Activated naive CD4-positive, alpha-beta T cell treated with anti-CD3 and anti-CD28 coated beads, Interleukin-2, amount 50 U/mL, for 72 hours (primary cell): Measurements from ENCODE around the gene CTSA. TPM values are rescaled to one million over a fixed set of nuclear protein-coding genes. Genes with fewer than 3 reads are reported as not detected.

Source experiments
- ATAC-seq, 2 donors: fragments of 150-1000 bp; cut with Tn5 transposase; 2 replicates each; pipeline ENCODE4 v1.10.0; 2021; ENCODE audit warnings: mild to moderate bottlenecking in 2 of 2, moderate library complexity in 2 of 2
- DNase-seq, 2 donors: peaks; one replicate each; pipeline ENCODE4 v3.0.0; 2021 to 2022; ENCODE audit warnings: low spot score in 2 of 2
- H3K27ac Mint-ChIP-seq, 2 donors: one replicate each; pipeline ENCODE4 v1.8.0; 2022; ENCODE audit warnings: mild to moderate bottlenecking in 2 of 2, mixed read lengths in 2 of 2
- H3K36me3 Mint-ChIP-seq, 2 donors: one replicate each; pipeline ENCODE4 v1.8.0; 2022; ENCODE audit warnings: mixed read lengths in 2 of 2
- H3K9me3 Mint-ChIP-seq, 2 donors: one replicate each; pipeline ENCODE4 v1.8.0; 2022; ENCODE audit warnings: mixed read lengths in 2 of 2
- total RNA-seq, 2 donors: library from RNA; stranded (reverse); gene quantifications; one replicate each; pipeline ENCODE4 v1.2.3, GENCODE V29; 2022

CTSA gene
- total RNA-seq, 2 donors from 2014 or later, result 55.6 to 98.5 TPM

DNA sequence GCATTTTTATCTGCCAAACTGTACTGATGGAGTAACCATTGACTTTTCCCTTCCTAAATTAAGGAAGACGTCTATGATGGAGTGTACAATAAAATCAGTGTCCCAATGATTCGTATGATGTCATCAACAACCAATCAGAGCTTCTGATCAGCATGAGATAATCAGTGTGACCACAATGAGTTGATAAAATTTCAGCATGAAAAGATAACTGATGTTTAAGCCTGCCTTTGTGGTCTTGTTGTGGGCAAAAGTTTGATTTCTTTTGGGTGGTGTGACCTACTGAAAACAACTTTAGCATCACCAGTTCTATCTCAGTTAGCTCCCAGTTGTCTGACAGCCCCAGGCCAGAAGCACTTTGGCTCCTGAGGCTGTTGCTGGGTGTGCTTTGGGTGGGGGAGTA lies 46.6 kb downstream of the CTSA start:
- peaks cover 5 to 24% of the 10 kb centered on the region in 2 donors for H3K36me3 Mint-ChIP-seq
- H3K27ac Mint-ChIP-seq, result peak overlapping the region; percentile 74 to 77
- ATAC-seq, result no peak
- no peak for DNase-seq
- H3K9me3 Mint-ChIP-seq, result no peaks in the 10 kb centered on the region

DNA sequence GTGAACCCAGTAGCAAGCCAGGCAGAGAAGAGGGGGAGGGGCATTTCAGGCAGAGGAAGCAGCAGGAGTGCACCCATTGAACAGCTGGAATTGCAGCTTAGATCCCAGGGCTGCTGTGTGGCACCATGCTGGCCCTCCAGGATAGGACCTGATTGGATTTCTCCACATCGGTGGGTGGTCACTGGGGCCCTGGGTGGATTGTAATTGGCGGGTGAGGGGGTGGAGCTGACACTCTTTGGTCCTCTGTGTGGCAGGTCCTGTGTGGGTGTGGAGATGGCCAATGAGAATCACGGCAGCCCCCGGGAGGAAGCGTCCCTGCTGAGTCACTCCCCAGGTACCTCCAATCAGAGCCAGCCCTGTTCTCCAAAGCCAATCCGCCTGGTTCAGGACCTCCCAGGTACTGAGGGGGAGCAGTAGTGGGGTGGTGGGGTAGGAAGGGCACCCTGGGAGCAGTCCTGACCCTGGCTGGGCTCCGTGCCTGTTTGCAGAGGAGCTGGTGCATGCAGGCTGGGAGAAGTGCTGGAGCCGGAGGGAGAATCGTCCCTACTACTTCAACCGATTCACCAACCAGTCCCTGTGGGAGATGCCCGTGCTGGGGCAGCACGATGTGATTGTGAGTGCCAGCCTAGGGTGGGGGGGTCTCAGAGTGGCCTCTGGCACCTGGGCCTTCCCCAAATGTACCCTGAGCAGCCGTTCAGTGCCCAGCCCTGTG lies 47.7 kb downstream of the CTSA start:
- H3K27ac Mint-ChIP-seq, result peak overlapping the region; percentile 74 to 94
- DNase-seq (no peak), ATAC-seq (no peak)
- H3K9me3 Mint-ChIP-seq, result no peaks in the 10 kb centered on the region
- H3K36me3 Mint-ChIP-seq, result peaks cover 5 to 31% of the 10 kb centered on the region in 2 donors

DNA sequence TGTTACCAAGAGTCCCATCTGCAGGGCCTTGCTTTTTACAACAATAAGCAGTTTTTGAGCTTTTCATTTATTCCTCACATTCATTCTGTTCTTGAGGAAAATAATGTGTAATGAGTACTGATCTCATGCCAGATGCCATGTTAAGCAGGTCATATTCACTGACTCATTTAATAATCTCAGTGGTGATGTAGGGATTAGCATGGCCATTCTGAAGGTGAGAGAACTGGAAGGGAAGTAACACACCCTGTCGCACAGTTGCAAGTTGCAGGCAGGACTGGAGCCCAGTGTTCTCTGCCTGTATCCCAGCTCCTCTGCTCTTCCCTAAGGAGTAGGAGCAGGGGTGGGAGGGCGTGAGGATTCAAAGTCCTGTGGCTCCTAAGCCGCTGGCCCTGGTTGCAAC lies 48.9 kb downstream of the CTSA start:
- peak overlapping the region in 1 of 2 donors; percentile 66 for H3K27ac Mint-ChIP-seq
- no peak for DNase-seq
- no peak for ATAC-seq
- H3K36me3 Mint-ChIP-seq, result peaks cover 5 to 31% of the 10 kb centered on the region in 2 donors
- H3K9me3 Mint-ChIP-seq, result no peaks in the 10 kb centered on the region

DNA sequence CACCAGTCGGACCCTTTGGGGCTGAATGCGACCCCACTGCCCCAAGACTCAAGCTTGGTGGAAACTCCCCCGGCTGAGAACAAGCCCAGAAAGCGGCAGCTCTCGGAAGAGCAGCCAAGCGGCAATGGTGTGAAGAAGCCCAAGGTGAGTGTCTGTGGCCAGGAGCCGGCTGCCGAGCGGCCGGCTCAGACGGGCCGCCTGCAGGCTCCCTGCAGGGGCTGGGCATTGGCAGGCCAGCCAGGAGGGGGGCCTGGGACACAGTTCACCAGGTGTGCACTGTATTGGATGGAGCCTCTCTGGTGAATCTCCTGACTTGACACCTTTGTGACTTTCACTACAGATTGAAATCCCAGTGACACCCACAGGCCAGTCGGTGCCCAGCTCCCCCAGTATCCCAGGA lies 49.3 kb downstream of the CTSA start:
- Mint-ChIP-seq H3K36me3 (peaks cover 5 to 31% of the 10 kb centered on the region in 2 donors), H3K9me3 (no peaks in the 10 kb centered on the region), H3K27ac (no peak overlapping the region)
- DNase-seq (no peak), ATAC-seq (no peak)

DNA sequence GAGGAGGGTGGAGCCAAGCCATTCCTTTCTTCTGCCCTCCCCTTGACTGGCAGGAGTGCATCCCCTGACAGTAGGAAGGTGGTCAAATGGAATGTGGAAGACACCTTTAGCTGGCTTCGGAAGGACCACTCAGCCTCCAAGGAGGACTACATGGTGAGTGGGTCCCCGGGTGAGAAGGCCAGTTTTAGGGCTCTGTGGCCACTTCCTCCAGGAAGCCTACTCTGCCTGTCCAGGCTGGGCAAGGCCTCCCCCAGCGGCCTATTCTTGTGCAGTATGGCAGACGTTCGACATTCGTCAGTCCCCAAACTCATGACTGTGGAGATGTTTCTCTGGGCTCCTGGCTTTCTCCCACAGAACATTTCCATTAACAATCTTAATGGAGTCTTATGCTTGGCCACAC lies 52.5 kb downstream of the CTSA start:
- DNase-seq (no peak), ATAC-seq (no peak)
- Mint-ChIP-seq H3K27ac (peak overlapping the region; percentile 18 to 26), H3K36me3 (peaks cover under 1 to 18% of the 10 kb centered on the region in 2 donors), H3K9me3 (no peaks in the 10 kb centered on the region)

DNA sequence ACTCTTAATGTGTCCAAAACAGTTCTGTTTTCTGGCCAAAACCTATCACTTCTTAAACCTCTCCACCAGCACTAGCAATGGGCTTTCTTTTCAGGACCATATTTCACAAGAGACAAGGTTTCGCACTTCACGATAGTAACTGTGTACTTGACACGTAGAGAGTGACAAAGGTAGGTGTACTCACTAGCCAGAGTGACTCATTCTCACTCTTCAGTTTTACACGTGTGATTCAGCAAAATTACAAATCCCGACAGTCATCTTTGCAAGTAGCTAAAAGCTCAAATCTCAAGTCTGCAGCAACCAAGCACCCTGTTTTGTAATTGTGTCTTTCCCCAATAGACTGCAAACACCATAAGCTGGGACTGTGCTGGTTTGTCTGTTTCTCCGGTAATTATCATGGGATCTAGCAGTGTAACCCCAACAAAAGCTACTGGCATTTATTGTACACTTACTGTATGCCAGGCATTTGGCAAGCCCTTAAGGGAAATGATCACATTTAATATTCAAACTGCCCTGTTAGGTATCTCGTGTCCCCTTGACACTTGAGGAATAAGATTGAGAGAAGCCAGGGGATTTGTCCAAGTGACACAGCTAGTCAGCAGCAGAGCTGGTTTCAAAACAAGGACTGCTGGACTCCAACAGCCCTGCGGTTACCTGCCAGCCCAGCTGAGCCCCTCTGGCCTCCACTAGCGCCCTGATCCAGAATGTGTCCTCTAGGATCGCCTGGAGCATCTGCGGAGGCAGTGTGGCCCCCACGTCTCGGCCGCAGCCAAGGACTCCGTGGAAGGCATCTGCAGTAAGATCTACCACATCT lies 53.2 kb downstream of the CTSA start:
- Mint-ChIP-seq H3K27ac (peak overlapping the region; percentile 26 to 69), H3K9me3 (no peaks in the 10 kb centered on the region), H3K36me3 (peaks cover 0 to 17% of the 10 kb centered on the region in 2 donors)
- DNase-seq (no peak), ATAC-seq (peak; percentile 17 to 49)

DNA sequence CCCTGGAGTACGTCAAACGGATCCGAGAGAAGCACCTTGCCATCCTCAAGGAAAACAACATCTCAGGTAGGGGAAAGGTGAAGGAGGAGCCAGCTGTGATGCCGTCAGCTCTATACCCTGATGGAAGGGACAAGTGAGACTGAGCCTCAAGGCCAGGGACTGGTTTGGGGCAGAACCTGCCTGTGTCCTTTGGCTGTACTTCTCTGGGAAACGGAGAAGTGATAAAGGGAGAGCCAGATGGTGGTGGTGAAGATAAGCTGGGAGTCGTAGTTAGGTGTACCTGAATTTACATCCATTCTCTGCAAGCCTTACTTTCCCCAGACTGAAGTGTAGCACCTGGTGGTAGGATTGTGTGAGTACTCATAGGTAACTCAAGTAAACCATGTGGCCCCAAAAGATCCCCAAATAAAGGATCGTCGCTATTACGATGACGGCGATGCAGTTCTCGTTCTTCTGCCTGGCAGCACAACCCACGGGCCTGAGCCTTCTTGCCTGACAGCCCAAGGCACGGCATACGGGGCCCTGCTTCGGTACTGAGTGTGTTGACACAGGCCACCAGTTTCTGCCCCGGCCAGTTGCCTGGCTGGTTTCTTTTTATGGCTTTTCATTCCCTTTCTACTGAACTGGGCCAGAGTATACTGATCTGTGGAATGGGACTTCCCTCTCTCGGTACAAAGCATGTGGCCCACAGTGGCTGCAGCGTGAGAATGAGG lies 54.0 kb downstream of the CTSA start:
- DNase-seq (no peak), ATAC-seq (no peak)
- Mint-ChIP-seq H3K9me3 (no peaks in the 10 kb centered on the region), H3K27ac (peak overlapping the region; percentile 26 to 69), H3K36me3 (peaks cover 0 to 15% of the 10 kb centered on the region in 2 donors)

DNA sequence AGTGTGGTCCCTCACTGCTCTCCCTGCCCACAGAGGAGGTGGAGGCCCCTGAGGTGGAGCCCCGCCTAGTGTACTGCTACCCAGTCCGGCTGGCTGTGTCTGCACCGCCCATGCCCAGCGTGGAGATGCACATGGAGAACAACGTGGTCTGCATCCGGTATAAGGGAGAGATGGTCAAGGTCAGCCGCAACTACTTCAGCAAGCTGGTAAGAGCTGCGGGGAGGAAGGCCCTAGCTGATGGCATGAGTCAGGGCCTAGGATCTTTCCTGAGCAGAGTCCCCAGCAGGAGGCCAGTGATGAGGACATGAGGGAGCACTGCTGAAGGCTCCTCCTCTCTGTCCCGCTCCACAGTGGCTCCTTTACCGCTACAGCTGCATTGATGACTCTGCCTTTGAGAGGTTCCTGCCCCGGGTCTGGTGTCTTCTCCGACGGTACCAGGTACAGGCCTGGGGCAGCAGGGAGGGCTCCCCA lies 54.6 kb downstream of the CTSA start:
- peaks cover 0 to 20% of the 10 kb centered on the region in 2 donors for H3K36me3 Mint-ChIP-seq
- ATAC-seq (no peak), DNase-seq (no peak)
- H3K27ac Mint-ChIP-seq, result peak overlapping the region; percentile 29 to 69
- H3K9me3 Mint-ChIP-seq, result no peaks in the 10 kb centered on the region

DNA sequence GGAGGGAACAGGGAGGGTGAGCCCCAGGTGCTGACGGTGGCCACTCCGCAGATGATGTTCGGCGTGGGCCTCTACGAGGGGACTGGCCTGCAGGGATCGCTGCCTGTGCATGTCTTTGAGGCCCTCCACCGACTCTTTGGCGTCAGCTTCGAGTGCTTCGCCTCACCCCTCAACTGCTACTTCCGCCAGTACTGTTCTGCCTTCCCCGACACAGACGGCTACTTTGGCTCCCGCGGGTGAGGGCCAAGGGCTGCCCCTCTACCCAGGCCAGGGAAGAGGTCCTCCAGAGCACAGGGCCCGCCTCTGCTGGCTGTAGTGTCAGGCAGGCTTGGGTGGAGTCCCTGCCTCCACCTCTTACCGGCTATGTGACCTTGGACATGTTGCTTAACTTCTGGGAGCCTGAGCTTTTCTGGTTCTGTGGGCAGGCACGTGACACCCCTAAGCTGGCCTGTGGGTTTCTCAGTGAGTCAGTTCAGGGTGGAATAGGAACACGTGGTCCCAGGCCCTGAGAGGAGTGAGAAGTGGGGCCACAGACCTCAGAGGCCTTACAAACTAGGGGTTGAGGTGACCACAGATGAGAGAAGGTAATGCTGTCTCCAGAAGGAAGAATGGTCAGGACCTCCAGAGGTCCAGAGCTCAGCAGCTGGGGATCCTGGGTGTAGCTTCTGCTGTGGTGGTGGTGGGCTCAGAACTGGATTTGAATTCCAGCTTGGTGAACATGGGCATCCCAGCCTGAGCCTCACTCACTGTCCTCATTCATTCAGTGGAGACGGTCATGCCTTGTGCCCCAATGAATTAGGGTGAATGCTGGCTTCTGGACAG lies 55.2 kb downstream of the CTSA start:
- ATAC-seq, result peak; percentile 45 to 75
- peak in 1 of 2 donors; percentile 69 for DNase-seq
- Mint-ChIP-seq H3K36me3 (peaks cover 0 to 20% of the 10 kb centered on the region in 2 donors), H3K27ac (peak overlapping the region; percentile 69 to 84), H3K9me3 (no peaks in the 10 kb centered on the region)

DNA sequence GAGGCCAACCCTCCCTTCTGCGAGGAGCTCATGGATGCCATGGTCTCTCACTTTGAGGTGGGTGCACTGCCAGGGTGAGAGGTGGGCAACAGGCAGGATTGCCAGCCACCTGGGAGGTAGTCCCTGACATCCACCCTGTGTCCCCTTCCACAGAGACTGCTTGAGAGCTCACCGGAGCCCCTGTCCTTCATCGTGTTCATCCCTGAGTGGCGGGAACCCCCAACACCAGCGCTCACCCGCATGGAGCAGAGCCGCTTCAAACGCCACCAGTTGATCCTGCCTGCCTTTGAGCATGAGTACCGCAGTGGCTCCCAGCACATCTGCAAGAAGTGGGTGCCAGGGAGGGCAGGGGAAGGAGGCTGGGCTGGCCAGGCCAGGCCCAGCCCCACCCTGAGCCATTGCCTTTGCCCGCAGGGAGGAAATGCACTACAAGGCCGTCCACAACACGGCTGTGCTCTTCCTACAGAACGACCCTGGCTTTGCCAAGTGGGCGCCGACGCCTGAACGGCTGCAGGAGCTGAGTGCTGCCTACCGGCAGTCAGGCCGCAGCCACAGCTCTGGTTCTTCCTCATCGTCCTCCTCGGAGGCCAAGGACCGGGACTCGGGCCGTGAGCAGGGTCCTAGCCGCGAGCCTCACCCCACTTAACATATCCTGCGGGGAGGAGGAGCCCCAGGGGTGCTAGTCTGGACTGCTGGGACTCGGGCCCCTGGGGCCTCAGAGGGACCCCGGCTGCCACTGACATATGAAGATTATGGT lies 56.2 kb downstream of the CTSA start:
- peaks cover 0 to 20% of the 10 kb centered on the region in 2 donors for H3K36me3 Mint-ChIP-seq
- no peak for ATAC-seq
- H3K27ac Mint-ChIP-seq, result peak overlapping the region; percentile 44 to 69
- DNase-seq, result no peak
- no peaks in the 10 kb centered on the region for H3K9me3 Mint-ChIP-seq

DNA sequence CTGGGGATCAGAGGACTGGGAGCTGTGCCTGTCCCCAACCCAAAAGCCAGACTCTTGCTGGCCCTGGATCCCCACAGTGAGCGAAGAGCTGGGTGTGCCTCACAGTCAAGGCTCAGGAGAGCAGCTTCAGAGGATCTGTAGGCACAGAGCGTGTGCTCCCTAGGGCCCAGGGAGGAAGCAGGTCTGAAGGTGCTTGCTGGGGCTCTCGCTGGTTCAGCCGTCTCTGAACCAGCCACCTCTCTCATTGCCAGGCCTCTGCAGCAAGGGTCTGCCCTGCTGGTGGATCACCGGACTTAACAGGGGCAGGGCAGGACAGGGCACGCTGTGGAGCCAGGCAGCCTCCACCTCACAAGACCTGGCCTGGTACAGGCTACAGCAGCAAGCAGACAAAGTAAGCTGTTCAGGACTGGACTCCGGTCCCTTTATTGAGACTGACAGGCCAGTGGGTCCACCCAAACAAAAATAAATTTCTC lies 57.2 kb downstream of the CTSA start:
- no peak for ATAC-seq
- Mint-ChIP-seq H3K27ac (peak overlapping the region; percentile 44 to 69), H3K9me3 (no peaks in the 10 kb centered on the region), H3K36me3 (peaks cover 0 to 19% of the 10 kb centered on the region in 2 donors)
- no peak for DNase-seq

Other genes with a start within 250 kb of the CTSA start
- gene WFDC11, start 221.1 kb upstream of the CTSA start, total RNA-seq, result not detected
- gene WFDC13, start 189.3 kb upstream of the CTSA start, total RNA-seq, result not detected
- gene WFDC10B, start 186.3 kb upstream of the CTSA start, total RNA-seq, result not detected
- not detected for gene SPINT4, start 169.0 kb upstream of the CTSA start, total RNA-seq
- under 1 TPM; 0.31 to 0.34 TPM for gene WFDC3, start 99.5 kb upstream of the CTSA start, total RNA-seq
- 10 to 100 TPM; 23.2 to 24.4 TPM for gene DNTTIP1, start 99.4 kb upstream of the CTSA start, total RNA-seq
- 100 to 1,000 TPM; 200 to 371 TPM for gene UBE2C, start 78.7 kb upstream of the CTSA start, total RNA-seq
- not detected for gene TNNC2, start 64.0 kb upstream of the CTSA start, total RNA-seq
- 1 to 10 TPM; 2.1 to 2.5 TPM for gene SNX21, start 57.5 kb upstream of the CTSA start, total RNA-seq
- 10 to 100 TPM; 29.1 to 31.3 TPM for gene ACOT8, start 33.9 kb upstream of the CTSA start, total RNA-seq
- gene ZSWIM3, start 33.7 kb upstream of the CTSA start, total RNA-seq, result 1 to 10 TPM; 5.7 to 8.4 TPM
- gene ZSWIM1, start 10.1 kb upstream of the CTSA start, total RNA-seq, result 10 to 100 TPM; 11.3 to 11.9 TPM
- gene SPATA25, start 3.7 kb upstream of the CTSA start, total RNA-seq, result 1 to 10 TPM in 1 of 2 donors, under 1 TPM in 1; 0.64 to 1.8 TPM
- 1 to 10 TPM; 1.5 to 3.4 TPM for gene NEURL2, start 127 bp upstream of the CTSA start, total RNA-seq
- gene PLTP, start 20.8 kb downstream of the CTSA start, total RNA-seq, result 10 to 100 TPM; 11.0 to 12.9 TPM
- gene PCIF1, start 43.3 kb downstream of the CTSA start, total RNA-seq, result 10 to 100 TPM; 31.8 to 51.0 TPM
- gene ZNF335, start 80.9 kb downstream of the CTSA start, total RNA-seq, result 10 to 100 TPM; 31.0 to 62.6 TPM
- gene MMP9, start 117.6 kb downstream of the CTSA start, total RNA-seq, result under 1 TPM in 1 of 2 donors, not detected in 1; 0.10 TPM
- gene SLC12A5, start 137.9 kb downstream of the CTSA start, total RNA-seq, result under 1 TPM; 0.34 to 0.66 TPM
- gene NCOA5, start 198.6 kb downstream of the CTSA start, total RNA-seq, result 10 to 100 TPM in 1 of 2 donors, 1 to 10 TPM in 1; 2.2 to 15.2 TPM
- gene CD40, start 227.0 kb downstream of the CTSA start, total RNA-seq, result 10 to 100 TPM in 1 of 2 donors, 1 to 10 TPM in 1; 8.8 to 10.0 TPM